GM19193 (cell line): ENCODE measurements around the gene GPX8.

Experiments
- POLR2A ChIP-seq: IDR thresholded peaks from 4 replicates; pipeline ENCODE4 v1.6.1; 2011; ENCODE audit not compliant: insufficient read depth, insufficient read length; ENCODE audit errors: extremely low read depth

GPX8 gene

DNA sequence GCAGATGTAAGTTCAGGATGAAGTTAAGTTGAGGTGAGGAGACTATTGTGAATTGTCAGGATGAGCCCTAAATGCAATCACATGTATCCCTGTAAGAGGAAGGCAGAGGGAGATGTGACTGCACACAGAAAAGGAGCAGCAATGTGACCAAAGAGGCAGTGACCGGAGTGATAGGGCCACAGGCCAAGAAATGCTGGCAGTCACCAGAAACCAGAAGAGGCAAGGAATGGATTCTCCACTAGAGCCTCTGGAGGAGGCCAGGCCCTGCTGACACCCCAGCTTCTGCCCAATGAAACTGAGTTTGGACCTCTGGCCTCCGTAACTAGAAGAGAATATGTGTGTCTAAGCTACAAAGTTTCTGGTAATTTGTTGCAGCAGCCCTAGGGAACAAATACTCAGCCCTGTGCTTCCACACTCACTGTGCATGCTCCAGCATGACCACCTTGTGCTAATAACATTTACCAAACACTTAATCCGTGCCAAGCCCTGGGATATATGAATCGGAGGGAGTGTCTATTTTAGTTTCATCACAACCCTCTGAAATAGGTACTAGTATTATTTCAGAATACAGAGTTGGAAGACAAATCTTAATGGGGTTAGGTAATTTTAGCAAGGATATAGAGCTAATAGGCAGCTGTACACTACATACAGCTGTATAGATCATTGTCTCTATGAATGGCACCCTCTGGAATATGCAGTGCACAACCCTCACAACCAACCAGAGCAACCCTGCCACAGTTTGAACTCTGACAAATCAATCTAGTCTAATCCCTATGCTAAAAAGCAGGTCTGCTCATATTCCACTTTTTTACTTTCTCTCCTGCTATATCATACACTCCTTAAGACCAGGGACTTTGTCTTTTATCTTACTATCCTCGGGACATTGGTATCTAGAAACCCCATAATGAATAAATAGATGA, 7.8 kb upstream of the GPX8 start:
- TF ChIP-seq POLR2A: no peak

DNA sequence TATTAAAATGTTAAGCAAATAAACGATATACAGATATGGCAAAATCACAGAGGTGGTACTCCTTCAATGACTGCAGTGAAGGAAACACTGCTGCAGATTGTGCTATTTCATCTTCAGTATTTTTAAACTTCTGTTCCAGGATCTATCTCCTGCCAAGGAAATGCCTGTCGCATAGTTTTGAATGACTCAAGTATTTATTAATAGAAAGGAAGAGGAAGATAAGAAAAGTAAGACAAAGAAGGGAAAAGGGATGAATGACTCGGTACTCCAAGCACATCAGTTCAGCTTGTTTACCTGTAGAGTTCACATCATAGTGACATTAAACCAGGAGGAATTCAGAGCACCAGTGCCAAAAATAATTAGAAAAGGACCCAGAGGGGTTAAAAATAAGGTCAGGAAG, 5.1 kb upstream of the GPX8 start:
- no peak for TF ChIP-seq POLR2A

DNA sequence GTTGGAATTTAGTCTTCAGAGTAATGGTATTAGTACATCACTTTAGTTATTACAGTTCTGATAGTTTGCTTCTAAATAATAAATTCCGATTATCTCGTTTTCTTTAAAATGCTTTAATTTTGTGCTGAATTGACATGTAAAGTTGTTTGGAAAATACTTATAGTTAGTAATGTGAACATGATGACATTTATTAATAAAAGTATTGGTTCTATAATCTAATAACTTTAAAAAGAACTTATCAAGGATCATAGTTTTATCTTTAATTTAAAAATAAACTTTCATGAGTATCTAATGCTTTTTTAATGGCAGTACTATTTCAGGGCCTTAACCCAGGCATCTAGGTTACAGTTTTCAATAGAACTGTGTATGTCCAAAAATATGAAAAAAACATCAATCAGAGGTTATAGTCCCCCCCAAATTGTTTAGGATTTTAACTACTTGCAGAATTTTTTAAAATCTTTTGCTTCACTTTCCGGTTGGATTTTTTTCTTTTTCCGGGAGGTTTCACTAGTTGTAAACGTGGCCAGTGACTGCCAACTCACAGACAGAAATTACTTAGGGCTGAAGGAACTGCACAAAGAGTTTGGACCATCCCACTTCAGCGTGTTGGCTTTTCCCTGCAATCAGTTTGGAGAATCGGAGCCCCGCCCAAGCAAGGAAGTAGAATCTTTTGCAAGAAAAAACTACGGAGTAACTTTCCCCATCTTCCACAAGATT, 680 bp downstream of the GPX8 start:
- no peak for TF ChIP-seq POLR2A

DNA sequence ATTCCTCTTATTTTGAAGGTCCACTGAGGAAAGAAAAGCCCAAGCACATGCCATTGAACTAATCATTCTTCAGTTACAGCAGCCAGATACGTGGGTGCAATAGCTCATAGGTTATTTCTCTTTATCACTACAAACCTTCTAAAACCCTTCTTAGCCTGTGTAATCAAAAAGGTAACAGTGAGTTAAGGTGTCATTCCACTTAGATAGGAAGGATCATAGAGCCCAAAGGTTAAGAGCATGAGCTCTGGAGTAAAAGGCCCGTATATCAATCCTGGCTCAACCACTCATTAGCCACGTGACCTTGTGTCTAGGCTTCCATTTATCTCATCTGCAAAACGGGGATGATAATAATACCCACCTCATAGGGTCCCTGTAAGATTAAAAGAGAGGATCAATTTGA, 2.7 kb downstream of the GPX8 start:
- no peak for TF ChIP-seq POLR2A

DNA sequence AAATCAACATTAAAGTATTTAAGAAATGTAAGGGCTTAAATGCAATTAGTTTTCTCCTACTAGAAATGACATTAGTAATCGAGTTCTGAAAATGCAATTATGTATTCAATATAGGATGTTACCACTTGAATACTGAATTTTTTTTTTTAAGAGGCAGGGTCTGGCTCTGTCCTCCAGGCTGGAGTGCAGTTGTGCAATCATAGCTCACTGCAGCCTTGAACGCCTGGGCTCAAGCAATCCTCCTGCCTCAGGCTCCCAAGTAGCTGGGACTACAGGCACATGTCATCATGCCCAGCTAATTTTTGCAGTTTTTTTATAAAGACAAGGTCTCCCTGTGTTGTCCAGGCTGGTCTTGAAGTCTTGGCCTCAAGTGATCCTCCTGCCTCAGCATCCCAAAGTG, 11.5 kb downstream of the GPX8 start:
- TF ChIP-seq POLR2A: no peak

DNA sequence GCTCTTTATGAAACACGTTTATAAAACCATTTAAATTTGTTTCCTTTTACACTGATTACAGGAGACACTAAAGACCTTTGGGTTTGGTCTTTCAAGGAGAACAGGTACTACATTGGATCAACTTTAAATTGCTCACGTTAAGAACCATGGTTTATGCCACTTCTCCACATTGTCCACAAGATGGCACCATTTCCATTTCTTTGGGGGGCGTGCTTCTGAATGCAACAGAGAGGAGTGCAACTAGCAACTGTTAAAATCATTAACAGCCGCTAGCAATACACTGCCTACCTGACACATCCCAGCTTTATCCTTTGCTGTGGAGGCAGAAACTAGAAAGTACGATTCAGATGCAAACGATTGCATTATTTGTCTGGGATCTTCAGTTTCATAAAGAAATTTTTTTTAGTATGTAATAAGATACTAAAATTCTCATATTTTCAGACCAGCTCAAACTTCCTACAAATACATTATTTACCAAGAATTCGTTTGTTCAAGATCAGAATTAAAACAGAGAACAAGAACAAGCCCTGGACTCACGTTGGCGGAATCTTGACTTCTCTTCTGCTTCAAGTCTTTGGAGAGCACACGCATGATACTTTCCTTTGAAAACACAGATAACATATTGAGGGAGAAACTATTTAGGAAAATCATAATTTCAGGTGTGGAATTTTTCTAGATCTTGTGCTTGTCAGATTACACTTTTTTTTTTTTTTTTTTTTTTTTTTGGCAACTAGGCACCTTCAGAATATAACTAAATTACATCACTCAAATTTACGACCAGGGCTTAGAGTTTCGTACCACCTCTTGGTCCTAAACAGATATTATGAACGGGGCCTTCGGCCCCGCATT, 12.3 kb downstream of the GPX8 start:
- no peak for TF ChIP-seq POLR2A

DNA sequence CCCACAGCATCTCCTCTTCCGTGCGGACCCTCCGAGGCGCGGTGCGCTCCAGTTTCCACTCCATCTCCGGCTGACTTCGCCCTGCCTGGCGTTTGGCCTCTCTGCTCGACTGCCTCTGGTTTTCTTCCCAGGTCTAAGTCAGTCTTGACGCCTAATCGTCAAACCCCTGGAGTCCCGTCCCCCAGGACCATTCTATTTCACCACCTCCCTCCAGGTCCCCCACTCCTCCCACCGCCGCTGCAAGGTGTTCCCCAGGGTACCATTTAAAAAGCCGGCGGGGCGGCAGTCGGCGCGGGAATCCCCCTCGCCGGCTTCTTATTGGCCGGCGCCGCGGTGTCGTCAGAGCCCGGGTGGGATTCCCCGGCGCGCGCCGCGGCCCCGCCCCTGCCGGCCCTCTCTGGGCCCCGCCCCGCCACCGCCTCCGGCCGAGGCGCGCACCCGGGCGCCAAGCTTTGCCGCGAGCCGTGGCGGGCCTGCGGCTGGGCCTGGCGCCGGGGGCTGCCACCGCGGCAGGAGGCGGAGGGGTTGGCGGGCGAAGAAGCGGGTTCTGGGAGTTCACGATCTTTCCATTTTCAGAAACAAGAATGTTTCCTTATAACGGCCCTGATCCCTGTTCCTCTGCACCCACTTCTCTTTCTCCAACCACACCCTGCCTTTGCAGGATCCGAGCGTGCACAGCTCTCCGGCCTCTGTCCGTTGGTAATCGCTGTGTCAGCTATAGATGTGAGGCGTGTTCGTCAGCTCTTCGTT, 13.1 kb downstream of the GPX8 start, which contains the start of gene CDC20B:
Gene CDC20B, minus strand, starts transcription at position 241 of the 750 bp plus-strand sequence. Its CDS starts 177 bp downstream, at position 64.
- no peak for TF ChIP-seq POLR2A

DNA sequence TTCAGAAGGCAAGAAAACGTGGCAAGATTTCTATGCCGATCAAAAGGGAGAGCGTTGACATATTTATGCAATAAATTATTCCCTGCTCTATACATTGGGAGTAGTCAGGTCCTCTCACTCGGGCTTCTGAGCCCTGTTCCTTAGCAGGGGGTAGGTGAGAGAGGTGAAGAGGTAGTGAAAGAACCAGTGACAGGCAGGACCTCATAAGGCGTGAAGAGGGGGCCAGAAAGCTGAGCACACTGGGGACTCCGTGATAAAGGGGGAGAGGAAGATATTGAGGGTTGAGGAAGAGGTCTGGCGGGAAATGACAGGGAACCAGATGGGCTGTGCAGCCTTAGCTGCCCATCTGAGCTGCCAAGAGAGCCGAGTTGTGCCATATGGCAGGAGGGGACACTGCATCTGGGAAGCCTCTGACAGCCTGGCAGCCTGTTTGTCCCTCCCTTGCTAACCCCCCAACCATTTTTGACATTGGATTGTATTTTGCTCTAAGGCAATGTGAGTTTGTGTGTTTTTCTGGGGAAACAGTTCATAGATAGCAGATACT, 13.8 kb downstream of the GPX8 start:
- no peak for TF ChIP-seq POLR2A

DNA sequence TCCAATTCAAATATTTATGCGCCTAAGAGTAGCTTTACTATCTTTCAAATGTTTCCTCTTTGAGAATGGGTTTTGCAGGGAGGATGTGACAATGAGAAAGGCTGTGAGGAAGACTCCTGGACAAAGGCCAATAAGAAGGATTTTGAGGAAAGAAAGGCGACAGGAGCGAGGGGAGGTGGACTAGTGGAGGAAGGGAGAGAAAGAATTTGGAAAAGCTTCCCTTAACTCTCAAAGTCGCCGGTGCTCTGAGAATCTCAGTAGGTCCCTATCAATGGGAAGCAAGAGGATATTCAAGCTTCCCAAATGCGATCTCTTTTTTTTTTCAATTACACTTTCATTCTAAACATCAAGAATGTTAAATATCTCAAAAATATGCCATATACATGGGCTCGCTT, 15.8 kb downstream of the GPX8 start:
- no peak for TF ChIP-seq POLR2A

DNA sequence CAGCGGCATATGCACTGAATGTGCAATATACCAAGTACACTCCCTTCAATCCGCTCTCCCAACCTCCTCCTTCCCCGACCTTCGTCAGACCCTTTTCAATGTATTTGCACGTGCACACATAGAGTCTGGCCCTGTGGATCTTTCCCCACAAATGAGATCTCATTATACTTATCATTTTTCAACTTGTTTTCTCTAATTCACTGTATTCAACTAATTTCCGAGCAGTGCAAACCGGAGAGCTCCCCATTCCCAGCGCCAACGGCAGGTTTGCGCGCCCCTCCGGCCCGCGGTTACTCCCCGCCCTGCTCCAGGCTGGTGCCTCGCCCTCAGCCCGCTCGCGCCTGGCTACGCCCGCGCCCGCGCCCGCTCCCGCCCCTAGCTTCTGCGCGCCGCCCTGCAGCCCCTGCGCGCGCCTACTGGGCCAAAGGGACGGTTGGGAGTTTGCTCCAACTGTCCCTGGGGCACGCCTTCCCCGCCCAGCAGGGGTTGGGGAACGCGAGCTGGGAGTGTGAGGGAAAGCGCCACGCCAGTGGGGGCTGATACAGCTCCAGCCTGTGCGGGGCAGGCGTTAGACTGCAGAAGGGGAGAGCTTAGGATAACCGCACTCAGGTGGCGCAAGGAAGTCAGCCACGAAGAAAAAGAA, 16.3 kb downstream of the GPX8 start:
- no peak for TF ChIP-seq POLR2A

DNA sequence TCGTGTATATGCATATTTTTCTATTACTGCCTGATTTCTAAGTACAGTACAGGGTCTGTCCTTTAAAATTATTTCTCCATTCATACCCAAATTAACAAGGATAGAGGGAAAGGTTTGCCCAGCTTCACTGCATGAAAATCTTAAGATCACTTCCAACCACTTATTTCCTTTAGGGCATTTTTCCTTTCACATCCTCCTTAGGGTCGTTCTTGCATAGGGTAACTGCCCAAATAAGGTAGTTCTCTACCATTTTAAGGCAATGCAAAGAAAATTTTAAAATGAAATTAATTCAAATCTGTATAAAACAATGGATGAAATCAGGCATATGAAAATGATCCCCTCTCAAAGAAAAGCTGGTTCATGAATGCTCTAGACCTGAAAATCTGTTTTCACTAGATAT, 17.1 kb downstream of the GPX8 start:
- no peak for TF ChIP-seq POLR2A

DNA sequence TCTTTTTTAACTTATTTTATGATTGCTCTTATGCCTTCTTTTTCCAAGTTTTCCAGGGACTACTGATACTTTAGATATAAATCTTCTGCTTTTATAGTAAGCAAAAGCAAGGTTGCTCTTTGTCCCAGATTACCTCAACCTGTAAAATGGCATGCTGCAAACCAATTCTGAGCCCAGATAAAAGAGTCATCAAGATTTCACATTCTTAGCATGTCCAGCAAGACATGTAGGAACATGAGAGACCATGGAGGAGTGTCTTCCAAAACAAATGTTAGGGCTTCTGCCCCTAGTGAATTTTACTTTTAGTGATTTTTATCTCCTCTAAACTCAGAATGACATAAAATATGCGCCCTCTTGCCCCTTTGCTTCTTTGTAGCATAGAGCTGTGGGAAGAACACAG, 20.0 kb downstream of the GPX8 start:
- no peak for TF ChIP-seq POLR2A

DNA sequence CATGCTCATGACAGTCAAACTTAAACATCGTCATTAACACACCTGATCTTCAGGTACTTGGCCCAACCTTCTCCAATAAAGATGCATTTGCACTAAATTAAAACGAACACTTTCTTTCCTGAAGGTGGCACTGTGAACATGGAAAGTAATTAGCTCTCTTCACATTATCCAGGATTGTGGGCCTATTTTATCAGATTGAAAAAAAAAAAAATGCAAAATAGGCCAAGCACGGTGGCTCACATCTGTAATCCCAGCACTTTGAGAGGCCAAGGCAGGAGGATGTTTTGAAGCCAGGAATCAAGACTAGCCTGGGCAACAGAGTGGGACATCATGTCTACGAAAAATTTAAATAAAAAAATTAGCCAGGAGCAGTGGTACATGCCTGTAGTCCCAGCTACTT, 27.4 kb downstream of the GPX8 start:
- no peak for TF ChIP-seq POLR2A
